ENCODE results near the gene PRKN. TPM values are rescaled to one million over a fixed set of nuclear protein-coding genes. Genes with fewer than 3 reads are reported as not detected.

PRKN gene
- total and polyA plus RNA-seq, 2 donors (not counting 3 experiments of a cell fraction or from before 2014, with no cell fraction given) = 0.06 TPM; not detected in 1

DNA sequence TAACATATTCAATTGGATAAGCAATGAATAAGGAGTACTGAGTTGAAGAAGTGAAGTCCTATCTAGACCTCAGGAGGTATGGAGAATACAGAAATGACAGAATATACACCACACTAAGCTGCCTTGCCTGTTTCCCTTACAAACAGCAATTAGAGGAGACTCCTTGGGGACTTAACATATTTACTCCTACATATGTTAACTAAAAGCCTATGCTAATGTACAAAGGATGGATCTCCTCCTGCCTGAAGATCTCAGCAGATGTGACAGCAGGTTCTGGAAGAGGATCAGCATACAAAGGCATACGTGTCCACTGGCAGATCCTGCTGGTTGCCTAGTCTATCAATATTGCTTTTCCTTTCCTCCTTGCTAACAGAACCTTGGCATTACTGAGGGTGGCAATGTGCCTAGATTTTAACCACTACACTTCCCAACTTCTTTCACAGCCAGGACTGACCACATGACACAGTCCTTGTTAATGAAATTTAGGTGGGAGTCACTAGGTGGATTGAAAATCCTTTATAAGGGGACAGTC is 29.6 kb downstream of the PRKN start:
- no peak overlapping the region for H3K4me2 ChIP-seq (ENCODE audit: insufficient read depth, low read length)
- no peaks in the 10 kb centered on the region for H3K79me2 ChIP-seq (ENCODE audit: control insufficient read depth, insufficient read depth, low read length)
- no peaks in the 10 kb centered on the region for H3K27me3 ChIP-seq (ENCODE audit: control insufficient read depth in 2 of 2, insufficient read depth in 2 of 2, low read length in 2 of 2)
- no TSS peak for BruUV-seq (replicated peaks)
- H3K9ac ChIP-seq (replicated peaks; ENCODE audit: extremely low read depth, insufficient read depth, low read length) = no peak overlapping the region
- ChIA-PET CTCF (no interaction called here), POLR2A (no interaction called here)
- no peaks in the 10 kb centered on the region for H4K20me1 ChIP-seq (replicated peaks; ENCODE audit: control insufficient read depth, extremely low read depth, insufficient read depth, low read length)
- dilution Hi-C loops (cut with MboI; ENCODE audit: extremely low pct_ligation_motif_present, low sequenced_read_pairs) (no loop called here), intact Hi-C loops (cut with micrococcal nuclease) (no loop called here)
- H3K9me3 ChIP-seq (replicated peaks; ENCODE audit: control insufficient read depth, insufficient read depth, low read length) = no peaks in the 10 kb centered on the region
- H2AFZ ChIP-seq (ENCODE audit: low read depth, low read length) = no peak overlapping the region
- H3K36me3 ChIP-seq (ENCODE audit: control insufficient read depth in 2 of 2, extremely low read depth in 1 of 2, insufficient read depth in 2 of 2, low read length in 2 of 2) = no peaks in the 10 kb centered on the region
- TF ChIP-seq JUN (IDR thresholded peaks at IDR 0.05; ENCODE audit: borderline replicate concordance, insufficient read depth, insufficient read length, low read depth) (no peak), FOS (IDR thresholded peaks at IDR 0.05; ENCODE audit: borderline replicate concordance, insufficient read depth, low read length) (no peak), MYC (IDR thresholded peaks at IDR 0.05; ENCODE audit: low read depth, low read length) (no peak), EZH2 (IDR thresholded peaks at IDR 0.05; ENCODE audit: borderline replicate concordance, low read depth, low read length, severe bottlenecking) (no peak), POLR2AphosphoS5 (IDR thresholded peaks at IDR 0.05; ENCODE audit: insufficient read depth, low read depth, low read length) (no peak), POLR2A (IDR thresholded peaks at IDR 0.05; ENCODE audit: low read depth, low read length) (no peak), GATA2 (IDR thresholded peaks at IDR 0.05; ENCODE audit: insufficient read depth, insufficient read length, low read depth, low read length) (no peak)
- TF ChIP-seq, protein P1, sequence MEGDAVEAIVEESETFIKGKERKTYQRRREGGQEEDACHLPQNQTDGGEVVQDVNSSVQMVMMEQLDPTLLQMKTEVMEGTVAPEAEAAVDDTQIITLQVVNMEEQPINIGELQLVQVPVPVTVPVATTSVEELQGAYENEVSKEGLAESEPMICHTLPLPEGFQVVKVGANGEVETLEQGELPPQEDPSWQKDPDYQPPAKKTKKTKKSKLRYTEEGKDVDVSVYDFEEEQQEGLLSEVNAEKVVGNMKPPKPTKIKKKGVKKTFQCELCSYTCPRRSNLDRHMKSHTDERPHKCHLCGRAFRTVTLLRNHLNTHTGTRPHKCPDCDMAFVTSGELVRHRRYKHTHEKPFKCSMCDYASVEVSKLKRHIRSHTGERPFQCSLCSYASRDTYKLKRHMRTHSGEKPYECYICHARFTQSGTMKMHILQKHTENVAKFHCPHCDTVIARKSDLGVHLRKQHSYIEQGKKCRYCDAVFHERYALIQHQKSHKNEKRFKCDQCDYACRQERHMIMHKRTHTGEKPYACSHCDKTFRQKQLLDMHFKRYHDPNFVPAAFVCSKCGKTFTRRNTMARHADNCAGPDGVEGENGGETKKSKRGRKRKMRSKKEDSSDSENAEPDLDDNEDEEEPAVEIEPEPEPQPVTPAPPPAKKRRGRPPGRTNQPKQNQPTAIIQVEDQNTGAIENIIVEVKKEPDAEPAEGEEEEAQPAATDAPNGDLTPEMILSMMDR (IDR thresholded peaks at IDR 0.05; ENCODE audit: extremely low read depth in 1 of 2, insufficient read depth in 1 of 2, low read depth in 1 of 2, low read length in 2 of 2) = no peak
- TF ChIP-seq, protein P2, sequence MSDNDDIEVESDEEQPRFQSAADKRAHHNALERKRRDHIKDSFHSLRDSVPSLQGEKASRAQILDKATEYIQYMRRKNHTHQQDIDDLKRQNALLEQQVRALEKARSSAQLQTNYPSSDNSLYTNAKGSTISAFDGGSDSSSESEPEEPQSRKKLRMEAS (IDR thresholded peaks at IDR 0.05; ENCODE audit: insufficient read depth, insufficient read length) = no peak
- no peaks in the 10 kb centered on the region for H3K9me1 ChIP-seq (replicated peaks; ENCODE audit: control insufficient read depth, extremely low read depth, insufficient read depth, low read length)
- no peaks in the 10 kb centered on the region for H3K4me1 ChIP-seq (ENCODE audit: control insufficient read depth, extremely low read depth, insufficient read depth, low read length)
- H3K4me3 ChIP-seq (replicated peaks in 1 of 3; ENCODE audit: insufficient read depth in 1 of 3, low read depth in 1 of 3, low read length in 3 of 3) = no peak overlapping the region
- no peak overlapping the region for H3K27ac ChIP-seq (ENCODE audit: insufficient read depth, low read depth, low read length)
- FAIRE-seq (no peak), DNase-seq (ENCODE audit: low read depth, low spot score) (no peak)

Measured in endothelial cell of umbilical vein (primary cell).